Kidney tubule cell (primary cell): ENCODE data around the gene TMC6.
"Not testable (repeated sequence)": the region's sequence is repeated elsewhere in the genome, so short reads cannot be mapped to it uniquely, and the experiment has no call there.

Experiments
- DNase-seq: peaks from one replicate; pipeline ENCODE4 v3.0.0-alpha.2; 2018; ENCODE audit warnings: low spot score

The TMC6 gene

DNA sequence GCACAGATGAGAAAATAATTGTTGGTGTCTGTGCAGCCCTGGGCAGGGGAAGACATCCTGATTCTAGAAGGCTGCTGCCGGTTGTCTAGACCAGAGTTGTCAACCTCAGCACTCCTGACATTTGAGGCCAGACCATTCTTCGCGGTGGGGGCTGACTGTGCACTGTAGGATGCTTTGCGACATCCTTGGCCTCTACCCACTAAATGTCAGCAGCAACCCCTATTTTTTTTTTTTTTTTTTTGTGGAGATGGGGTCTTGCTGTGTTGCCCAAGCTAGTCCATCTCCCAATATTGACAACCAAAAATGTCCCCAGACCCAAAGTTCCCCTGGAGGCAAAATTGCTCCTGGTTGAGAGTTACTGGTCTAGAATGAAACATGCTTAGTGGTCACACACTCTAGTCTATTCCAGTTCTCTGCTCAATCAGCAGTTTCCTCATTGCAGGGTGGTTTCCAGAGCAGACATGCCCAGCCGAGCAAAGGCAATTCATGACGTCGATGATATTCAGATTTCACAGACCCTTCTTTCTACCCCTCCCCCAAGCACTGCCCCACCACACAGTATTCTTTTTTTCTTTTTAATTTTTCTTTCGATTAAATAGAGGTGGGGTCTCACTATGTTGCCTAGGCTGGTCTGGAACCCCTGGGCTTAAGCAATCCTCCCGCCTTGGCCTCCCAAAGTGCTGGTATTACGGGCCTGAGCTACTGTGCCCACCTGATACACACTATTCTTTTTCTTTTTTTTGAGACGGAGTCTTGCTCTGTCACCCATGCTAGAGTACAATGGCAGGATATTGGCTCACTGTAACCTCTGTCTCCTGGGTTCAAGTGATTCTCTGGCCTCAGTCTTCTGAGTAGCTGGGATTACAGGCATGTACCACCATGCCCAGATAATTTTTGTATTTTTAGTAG lies 26.6 kb upstream of the TMC6 start:
- DNase-seq, result peak; percentile 54

DNA sequence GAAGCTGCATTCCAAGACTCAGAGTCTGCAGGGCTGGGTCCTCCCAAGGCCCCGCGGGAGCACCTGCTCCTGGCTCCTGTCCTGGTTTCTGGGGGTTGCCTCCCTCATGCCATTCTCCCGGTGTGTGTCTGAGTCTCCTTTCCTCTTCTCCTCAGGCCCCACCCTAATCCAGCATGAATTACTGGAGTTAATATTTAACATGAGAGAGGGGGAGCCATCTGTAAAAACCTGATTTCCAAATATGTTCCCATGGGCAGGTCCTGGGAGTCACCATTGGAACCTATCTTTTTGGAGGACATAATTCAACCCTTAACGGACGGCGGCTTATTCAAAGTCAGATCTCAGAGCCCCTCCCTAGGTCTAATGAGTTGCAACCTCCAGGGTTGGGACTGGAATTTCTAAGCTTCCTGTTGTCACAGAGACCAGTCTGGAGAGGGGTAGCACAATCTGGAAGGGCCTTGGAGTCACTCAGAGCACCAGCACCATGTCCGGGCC lies 23.0 kb upstream of the TMC6 start:
- peak; percentile 86 for DNase-seq

DNA sequence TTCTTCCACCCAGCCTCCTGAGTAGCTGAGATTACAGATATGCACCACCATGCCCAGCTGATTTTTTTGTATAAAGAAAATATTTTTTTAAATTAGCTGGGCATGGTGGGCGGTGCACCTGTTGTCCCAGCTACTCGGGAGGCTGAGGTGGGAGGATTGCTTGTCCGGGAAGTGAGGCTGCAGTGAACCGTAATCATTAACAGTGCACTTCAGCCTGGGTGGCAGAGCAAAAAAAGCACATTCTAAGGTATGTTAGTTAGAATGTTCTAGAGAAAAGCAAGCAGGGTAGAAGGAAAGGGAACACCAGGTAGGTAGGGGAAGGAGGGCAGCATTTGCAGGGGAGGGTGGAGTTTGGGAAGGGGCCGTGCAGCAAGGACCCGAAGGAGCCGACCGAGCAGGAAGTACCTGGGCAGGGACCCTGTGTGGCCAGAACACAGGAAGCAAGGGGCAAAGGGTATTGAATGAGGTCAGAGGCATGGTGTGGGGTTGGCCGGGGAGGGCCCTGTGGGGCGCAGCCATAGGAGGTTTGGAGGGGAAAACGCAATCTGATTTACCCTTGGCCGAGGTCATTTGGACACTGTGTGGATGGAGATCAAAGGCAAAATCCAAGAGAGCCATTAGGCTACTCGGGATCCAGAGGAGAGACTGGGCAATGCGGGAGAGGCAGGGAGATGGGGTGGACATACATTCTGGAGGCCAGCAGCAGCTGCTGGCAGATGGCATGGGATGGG lies 19.9 kb upstream of the TMC6 start:
- no peak for DNase-seq

DNA sequence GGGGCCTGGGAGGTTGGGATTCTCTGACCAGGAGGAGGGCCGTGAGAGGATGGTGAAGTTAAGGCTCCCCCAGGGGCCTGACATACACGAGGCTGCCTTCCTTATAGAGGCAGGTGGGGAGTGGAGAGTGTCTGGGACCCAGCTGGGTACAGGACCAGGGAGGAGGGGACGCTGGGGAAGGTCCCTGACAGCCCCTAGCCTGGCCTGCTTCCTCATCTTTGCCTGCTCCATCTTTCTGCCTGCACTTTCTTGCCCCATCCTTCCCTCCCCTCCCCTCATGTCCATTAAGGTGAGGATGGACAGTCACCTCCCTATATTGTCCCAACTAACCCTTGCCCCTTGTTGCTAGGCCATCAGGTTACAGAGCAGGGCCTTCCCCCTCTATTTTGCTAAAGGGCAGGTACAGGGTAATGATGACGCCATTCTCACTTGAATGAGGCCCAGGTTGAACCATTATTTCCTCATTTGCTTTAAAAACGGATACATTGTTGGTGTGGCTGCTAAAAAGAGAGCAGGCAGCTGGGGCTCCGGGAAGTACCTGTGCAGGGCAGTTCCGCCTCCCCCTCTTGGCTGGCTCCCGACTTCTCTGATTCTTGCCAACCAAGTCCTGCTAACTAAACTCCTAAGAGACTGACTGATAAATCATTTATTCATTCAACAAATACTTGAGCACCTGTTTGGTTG lies 18.9 kb upstream of the TMC6 start:
- no peak for DNase-seq

DNA sequence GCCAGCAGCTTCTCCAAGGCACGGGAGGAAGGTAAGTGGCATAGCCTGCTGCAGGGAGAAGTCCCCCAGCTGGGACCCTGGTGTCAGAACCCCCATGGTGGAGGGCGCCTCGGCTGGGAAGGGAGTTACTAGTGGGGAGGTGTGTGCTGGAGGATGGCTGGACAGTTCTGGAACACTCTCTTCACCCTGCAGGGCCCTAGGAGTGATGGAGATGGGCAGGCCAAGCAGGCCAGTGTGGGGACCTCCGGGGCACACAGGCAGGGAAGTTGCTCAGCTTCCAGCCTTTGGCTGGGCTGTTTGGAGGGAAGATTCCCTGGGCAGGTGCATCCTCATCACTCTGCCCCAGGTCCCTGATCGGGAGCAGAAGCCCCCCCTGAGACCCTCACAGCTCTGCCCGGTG lies 18.3 kb upstream of the TMC6 start:
- no peak for DNase-seq

DNA sequence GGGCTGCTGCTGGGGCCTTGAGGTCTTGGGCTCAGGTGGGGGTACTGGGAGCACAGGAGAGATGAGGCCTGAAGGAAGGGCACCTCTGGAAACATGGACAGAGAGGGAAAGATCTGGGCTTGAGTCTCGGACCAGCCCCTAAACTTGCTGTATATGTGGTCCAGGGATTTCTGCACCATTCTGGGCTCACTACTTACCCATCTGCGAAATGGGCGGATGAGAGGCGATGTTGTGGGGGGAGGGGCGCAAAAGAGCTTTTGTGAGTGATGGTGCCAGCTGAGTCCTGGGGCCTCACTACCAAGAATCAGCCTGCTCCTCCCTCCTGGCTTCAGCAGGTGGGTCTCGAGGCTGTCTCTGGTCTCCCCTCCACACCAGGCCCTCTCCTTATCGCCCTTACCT lies 17.9 kb upstream of the TMC6 start:
- DNase-seq, result no peak

DNA sequence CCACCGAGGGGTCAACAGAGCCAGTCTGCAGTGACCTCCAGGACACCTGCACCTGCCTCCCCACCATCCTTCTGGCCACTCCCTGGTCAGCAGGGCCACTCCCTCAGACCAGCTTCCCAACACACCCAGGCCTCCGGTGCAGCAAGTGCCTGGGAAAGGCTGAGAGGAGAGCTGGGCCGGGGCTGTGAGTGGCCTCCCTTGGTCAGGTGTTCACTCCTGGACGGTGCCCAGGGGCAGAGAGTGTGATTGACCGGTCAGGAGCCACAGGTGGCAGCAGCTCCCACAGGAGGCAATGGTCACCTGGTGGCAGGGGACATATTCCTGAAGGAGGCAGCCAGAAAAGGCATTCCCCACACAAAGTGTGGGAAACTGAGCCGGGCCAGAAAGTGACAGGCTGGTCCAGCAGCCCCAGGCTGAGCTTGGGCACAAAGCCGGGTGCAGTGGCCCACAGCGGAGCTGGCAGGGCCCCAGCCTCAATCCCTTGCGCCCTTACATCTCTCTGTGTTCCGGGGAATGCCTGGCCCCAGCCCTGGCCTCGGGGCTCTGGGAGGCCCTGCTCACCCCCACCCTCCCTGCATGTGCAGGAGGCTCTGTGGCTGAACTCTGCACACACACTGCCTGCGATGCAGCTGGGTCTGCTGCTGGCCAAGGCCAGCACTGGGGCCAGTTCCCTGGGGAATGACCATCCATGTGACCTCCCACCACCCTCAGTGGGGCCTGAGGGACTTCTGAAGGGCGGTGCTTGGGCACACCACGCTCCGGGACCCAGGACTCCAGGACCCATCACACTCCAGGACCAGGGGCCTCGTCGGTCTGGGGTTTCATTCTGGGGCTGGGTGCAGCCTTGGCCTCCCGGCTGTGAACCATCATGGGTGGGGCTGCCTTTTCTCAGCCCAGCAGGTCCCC lies 16.4 kb upstream of the TMC6 start:
- DNase-seq, result peak; percentile 48

DNA sequence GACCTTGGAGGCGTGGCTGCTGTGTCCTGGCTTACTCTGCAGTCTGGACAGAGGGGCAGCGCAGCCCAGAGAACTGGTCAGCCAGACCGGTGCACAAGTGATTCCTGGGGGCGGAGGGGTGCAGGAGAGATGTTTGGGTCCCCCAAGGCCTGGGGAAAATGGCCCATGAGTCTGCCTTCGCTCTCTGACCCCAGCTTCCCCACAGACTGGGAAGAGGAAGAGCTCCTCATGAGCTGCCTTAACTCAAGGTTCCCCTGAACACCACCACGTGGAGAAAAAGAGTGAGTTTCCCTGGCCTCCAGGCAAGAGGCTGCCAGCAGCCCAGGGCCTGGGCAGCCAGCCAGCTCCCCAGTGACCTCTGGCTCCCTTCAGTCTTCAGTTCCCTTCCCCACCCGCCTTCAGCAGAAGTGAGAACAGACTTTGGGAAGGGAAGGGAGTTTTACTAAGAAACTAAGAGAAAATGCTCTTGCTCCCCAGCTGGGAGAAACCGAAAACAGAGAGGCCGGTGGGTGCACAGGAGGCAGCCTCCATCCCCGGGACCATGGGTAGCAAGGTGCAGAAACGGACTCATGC lies 15.7 kb upstream of the TMC6 start:
- DNase-seq, result peak; percentile 78

DNA sequence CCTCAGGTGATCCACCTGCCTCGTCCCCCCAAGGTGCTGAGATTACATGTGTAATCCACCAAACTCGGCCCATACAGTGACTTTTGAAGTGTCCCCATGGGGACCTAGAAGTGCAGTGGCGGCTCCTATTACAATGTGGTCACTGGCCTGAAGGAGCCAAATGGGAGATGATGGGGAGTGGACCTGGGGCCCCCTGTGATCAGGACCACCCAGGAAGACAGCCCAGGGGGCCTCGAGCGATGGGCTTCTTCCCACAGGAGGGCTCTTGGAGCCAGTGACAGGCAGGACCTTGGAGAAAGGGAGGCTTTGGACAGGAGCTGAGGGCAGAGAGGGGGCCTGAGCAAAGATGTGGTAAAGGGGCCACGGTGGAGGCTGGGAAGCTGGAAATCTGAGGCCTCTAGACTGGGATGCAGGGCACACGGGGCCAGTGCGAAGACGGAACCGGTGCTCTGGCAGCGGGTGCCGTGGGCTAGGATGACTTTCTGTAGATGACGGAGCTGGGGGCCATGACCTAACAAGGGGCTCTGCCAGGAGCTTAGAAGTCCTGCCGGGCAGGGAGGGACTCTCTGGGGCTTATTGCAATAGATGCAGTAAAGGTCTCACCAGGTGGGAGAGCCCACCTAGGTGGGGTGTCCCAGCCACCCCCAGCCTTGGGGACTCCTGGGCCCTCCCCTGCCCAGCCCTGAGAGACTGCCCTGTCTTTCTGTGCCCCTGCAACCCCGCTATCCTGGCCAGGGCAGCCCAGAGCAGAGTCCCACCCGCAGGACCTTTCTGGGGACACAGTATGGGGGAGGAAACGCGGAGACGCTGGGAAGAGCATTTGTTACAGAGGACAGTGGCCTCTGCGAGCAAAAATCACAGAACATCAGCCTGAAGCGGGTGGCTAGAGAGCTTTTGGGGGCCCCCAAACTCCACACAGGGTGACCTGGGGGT lies 14.9 kb upstream of the TMC6 start:
- no peak for DNase-seq

DNA sequence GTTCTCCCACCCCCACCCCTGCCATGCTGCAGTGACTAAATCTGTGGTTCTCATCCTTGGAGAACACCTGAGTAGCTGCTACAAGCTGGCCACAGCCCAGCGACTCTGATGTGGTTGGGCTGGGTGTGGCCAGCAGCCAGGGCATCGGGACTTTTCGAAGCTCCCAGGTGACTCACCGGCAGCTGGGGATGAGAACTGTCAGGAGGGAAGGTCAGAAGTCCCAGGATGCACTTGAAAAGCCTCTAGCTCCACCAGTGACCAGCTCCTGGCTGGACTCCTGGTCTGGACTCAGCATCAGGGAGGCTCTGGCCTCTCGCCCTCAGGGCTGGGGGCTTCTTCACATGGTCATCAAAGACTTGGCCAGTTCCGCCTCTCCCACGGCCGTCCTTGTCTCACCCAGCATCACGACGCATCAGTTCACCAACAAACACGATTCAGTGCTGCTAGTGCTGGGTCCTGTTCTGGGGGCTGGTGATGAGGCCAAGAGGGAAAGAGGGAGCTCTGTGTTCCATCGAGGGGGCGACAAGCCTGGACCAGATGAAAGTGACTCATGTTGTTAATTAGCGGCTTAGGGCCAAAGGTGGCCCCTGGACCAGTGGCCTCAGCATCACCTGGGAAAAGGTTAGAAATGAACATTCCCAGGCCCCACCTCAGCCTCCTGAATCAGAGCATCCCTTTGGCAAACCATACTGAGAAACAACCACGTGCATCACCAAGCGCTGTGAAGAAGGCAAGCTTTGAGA lies 13.7 kb upstream of the TMC6 start:
- peak; percentile 99 for DNase-seq

DNA sequence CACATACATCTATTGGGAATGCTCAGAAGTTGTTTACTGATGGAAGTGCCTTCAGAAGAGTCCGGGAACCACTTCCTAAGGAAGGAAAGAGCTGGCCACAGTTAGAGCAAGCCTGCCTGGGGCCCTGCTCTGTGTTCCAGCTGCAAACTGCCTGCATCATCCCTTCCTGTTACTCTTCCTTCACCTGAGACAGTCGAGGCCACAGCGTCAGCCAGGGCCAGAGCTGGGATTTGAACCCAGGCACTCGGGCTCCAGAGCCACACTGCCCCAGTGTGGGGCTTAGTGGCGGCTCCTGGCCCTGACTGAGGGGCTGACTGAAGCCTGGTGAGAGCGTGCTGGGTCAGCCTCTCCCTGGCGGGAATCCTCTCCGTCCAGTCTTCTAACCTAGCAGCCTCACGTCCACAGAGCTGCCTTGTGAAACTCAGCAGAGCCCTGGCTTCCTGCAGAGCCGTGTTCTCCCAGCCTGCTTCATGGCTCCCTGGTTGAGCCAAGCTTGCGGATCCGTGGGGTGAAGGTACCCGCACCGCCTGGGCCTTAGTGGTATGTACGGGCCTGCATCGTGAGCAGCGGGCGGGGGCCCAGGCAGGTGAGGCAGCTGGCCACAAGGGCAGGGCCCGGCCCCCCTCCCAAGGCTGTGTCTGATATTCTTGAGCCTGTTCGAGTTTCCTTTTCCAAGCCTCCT lies 13.0 kb upstream of the TMC6 start:
- no peak for DNase-seq

DNA sequence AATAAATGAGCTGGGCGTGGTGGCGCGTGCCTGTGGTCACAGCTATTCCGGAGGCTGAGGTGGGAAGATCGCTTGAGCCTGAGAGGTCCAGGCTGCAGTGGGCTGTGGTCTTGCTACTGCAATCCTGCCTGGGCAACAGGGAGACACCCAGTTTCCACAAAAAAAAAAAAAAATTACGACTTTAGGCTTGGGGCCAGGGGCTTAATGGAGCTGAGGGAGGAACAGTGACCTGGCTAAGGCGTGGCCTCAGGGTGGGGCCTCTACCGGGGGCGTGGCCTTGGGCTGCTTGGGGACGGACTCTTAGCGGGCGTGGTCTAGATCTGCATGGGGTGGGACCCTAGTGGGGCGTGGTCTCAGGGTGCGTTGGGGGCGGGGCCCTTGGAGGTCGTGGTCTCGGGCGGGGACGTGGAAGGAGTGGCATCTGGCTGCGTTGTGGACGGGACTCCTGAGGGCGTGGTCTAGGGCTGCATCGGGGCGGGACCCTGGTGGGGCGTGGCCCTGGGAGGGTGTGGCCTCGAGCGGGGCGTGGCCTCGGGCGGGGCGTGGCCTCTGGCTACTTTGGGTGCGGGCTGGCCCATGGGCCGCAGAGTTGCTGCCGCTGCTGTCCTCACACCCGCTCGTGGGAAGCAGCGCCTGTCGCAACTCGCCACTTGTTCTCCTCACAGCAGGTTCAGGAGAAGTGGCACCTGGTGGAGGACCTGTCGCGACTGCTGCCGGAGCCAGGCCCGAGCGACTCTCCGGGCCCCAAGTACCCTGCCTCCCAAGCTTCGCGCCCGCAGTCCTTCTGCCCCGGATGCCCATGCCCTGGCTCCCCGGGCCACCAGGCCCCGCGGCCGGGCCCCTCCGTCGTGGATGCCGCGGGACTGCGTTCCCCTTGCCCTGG lies 11.9 kb upstream of the TMC6 start:
- DNase-seq, result peak; percentile 83

DNA sequence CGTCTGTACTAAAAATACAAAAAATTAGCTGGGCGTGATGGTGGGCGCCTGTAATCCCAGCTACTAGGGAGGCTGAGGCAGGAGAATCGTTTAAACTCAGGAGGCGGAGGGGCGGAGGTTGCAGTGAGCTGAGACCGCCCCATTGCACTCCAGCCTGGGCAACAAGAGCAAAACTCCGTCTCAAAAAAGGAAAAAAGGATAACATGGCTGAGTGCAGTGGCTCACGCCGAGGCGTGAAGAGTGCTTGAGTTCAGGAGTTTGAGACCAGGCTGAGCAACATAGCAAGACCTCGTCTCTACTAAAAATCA lies 11.3 kb upstream of the TMC6 start:
- DNase-seq, result not testable (repeated sequence)

DNA sequence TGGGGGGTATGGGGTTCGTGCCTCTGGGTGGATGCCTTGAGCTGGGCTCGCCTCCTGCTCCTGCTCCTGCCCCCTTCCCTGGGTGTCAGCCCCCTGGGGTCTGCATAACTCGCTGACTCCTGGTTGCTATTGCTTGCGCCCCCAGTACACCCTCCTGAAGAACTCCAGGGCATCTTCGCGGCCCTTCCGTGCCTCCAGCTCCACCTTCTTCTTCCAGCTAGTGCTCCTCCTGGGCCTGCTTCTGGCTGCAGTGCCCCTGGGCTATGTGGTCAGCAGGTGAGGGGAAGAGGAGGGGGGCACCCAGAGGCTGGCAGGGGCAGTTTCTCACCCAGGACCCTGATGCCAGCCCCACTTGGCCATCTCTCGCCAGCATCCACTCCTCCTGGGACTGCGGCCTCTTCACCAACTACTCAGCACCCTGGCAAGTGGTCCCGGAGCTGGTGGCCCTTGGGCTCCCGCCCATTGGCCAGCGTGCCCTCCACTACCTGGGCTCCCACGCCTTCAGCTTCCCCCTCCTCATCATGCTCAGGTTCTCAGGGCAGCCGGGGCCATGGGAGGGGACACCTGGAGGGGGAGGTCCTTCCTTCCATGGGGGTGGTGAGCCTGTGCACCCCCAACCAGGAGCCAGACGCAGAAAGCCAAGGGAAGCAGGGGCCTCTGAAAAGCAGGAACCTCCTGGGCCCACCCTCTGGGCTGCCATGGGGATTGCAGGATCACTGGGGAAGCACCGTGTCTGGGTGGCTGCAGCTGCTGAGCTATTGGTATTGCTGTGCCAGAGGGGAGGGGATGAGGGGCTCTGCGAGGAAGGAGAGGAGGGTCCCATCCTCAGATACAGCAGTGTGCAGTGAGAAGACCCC lies 9.9 kb upstream of the TMC6 start:
- DNase-seq, result no peak

DNA sequence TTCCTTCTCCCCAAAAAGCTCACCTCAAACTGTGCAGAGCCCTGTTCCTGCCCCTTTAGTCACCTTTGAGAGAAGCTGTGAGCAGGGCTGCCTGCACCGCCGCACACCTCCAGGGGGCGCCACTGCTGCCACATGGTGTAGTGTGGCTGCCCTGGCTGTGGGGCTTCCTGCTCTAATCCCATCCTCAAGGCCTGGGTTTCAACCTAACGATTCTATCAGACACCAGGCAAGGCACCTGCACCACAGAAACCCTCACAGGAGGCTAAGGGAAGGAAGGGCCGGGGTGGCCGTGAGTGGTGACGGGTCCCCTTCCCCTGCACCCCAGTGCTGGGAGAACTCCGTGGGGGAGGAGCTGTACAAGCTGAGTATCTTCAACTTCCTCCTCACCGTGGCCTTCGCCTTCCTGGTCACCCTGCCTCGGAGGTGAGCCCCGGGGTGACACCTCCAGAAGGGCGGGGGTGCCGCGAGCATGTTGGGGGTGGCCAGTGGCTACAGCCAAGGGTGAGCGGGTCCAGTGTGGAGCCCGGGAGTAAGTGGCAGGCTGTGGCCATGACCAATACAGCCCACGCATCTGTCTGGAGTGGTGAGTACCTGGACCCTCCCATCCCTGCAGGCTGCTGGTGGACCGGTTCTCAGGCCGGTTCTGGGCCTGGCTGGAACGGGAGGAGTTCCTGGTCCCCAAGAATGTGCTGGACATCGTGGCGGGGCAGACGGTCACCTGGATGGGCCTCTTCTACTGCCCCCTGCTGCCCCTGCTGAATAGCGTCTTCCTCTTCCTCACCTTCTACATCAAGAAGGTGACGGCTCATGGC lies 9.0 kb upstream of the TMC6 start:
- DNase-seq, result no peak

DNA sequence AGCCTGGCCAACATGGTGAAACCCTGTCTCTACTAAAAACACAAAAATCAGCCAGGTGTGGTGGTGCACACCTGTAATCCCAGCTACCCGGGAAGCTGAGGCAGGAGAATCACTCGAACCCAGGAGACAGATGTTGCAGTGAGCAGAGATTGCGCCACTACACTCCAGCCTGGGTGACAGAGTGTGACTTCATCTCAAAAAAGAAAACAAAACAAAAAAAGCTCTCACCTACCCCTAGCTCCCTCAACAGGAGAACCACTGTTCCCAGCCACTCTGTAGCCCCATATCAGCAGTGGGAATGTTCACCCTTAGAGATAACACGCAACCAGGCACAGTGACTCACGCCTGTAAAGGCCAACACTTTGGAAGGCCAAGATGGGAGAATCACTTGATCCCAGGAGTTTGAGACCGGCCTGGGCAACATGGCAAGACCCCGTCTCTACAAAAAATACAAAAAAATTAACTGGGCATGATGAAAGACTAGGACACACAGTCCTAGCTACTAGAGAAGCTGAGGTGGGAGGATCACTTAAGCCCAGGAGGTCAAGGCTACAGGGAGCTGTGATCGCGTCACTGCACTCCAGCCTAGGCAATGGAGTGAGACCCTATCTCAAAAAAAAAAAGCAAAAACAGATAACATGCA lies 7.4 kb upstream of the TMC6 start:
- DNase-seq, result no peak
